Heart right ventricle (tissue), 16 donors: ENCODE data around the gene MTMR3. TPM values are rescaled to one million over a fixed set of nuclear protein-coding genes. Genes with fewer than 3 reads are reported as not detected.

Experiments
- ATAC-seq, 8 donors: fragments of 200-7000 bp; cut with Tn5 transposase; one replicate each; pipeline ENCODE4 v1.9.1; 2020; ENCODE audit warnings: mild to moderate bottlenecking in 8 of 8, moderate library complexity in 8 of 8, moderate number of reproducible peaks in 1 of 8
- DNase-seq, 2 donors: peaks; one replicate each; pipeline ENCODE4 v3.0.0-alpha.2; 2020
- H3K27ac ChIP-seq, 10 donors: fragments of 200-600 bp; sonication (generic) in 2 of 10; one replicate each; pipeline versions ENCODE4 v1.5.0 to v1.8.0; 2020 to 2022; ENCODE audit warnings: mild to moderate bottlenecking in 3 of 10
- H3K27me3 ChIP-seq, 7 donors: fragments of 200-600 bp; one replicate each; pipeline ENCODE4 v1.8.0; 2021 to 2022; ENCODE audit warnings: mild to moderate bottlenecking in 2 of 7
- H3K36me3 ChIP-seq, 9 donors: fragments of 200-600 bp; sonication (generic) in 1 of 9; one replicate each; pipeline versions ENCODE4 v1.5.0 to v1.8.0; 2020 to 2022; ENCODE audit warnings: mild to moderate bottlenecking in 2 of 9
- H3K4me1 ChIP-seq, 9 donors: fragments of 200-600 bp; sonication (generic) in 1 of 9; one replicate each; pipeline versions ENCODE4 v1.5.0 to v1.8.0; 2020 to 2022; ENCODE audit warnings: mild to moderate bottlenecking in 4 of 9
- H3K4me3 ChIP-seq, 10 donors: fragments of 200-600 bp; sonication (generic) in 2 of 10; one replicate each; pipeline versions ENCODE4 v1.5.0 to v1.8.0; 2020 to 2022; ENCODE audit warnings: mild to moderate bottlenecking in 7 of 10, moderate library complexity in 2 of 10
- H3K9me3 ChIP-seq, 11 donors: fragments of 200-600 bp in 10 of 11; sonication (generic) in 2 of 11; one replicate each; pipeline versions ENCODE4 v1.5.0 to v1.8.0; 2013 to 2022; ENCODE audit warnings: mild to moderate bottlenecking in 2 of 11, control low read depth in 1 of 11, moderate library complexity in 1 of 11
- CTCF ChIP-seq, 9 donors: fragments of 200-600 bp; sonication (generic) in 2 of 9; IDR thresholded peaks; one replicate each; pipeline versions ENCODE4 v1.5.0 to v1.8.0; 2021 to 2022; ENCODE audit warnings: antibody characterized with exemption in 9 of 9, mild to moderate bottlenecking in 5 of 9, moderate library complexity in 1 of 9
- WGBS, 2 donors: extraction: QIAGEN DNeasy Blood & Tissue Kit; methylation state at CpG; one replicate each; pipeline ENCODE4 v1.1.7; 2013; ENCODE audit warnings: inconsistent platforms in 1 of 2; 5-methylcytosine and 5-hydroxymethylcytosine counted together
- intact Hi-C, 10 donors: fragments of 100-400 bp; cut with DNase I; formaldehyde crosslinking; loops; one replicate each; pipeline versions ENCODE4 v1.11.1 to v1.14.2; 2022
- polyA plus RNA-seq, 2 donors: library from polyadenylated mRNA; stranded (reverse); fragments of 200-250 nt; gene quantifications; one replicate each; pipeline ENCODE4 v1.2.3, GENCODE V29; 2013
- total RNA-seq, 10 donors: library from RNA; stranded (reverse); fragmentation: NEBNext Ultra II Directional in 3 of 10; extraction: Animal tissue kit (Norgen Biotek cat#: 25700) in 3 of 10; gene quantifications; one replicate each; pipeline versions ENCODE4 v1.2.1 to v1.2.4, GENCODE V29; 2021 to 2023
- donor health status: Arrhythmogenic right ventricular cardiomyopathy.
- donor health status: ischemic (EF 13 %, LVEDD 7.1; RV severe dilation, severe dysfunction).
- donor health status: healthy with polysubstance abuse.
- donor health status: DM: no; HTN: yes; CAD: no.
- donor health status: DM: no; HTN: no; CAD: no.
- donor health status: ischemic (EF 25% LVEDD 6.9; RV normal size, moderate dysfunction).
- donor health status: ischemic (EF 25% LVEDD 5.7; RV mildly dilated, moderate dysfunction).
- donor health status: healthy.
- donor health status: DM: yes; HTN: yes; CAD: no.
- donor health status: Ischemic cardiomyopathy.
- donor health status: ischemic (EF 35%, LVEDD 5.7; RV mildly dilated, moderate dysfunction).
- donor health status: nonischemic (EF 11% LVEDD 7.7; RV severe dilation, severe dysfunction).
- donor health status: DM: yes; HTN: yes; CAD: no.
- donor health status: PGD.
- donor health status: ischemic (EF 29% LVEDD 5.4; RV normal size, mild dysfunction).
- donor health status: nonischemic (EF 23%, LVEDD 6.1; RV moderate dilation, normal function).

MTMR3 gene
- total and polyA plus RNA-seq, 12 donors: 9.8 to 42.9 (median 34.6) TPM

- Histone ChIP-seq H3K36me3 (peaks cover 0 to 93% (median 6%) of the 10 kb centered on the region in 9 donors), H3K9me3 (no peaks in the 10 kb centered on the region), H3K27ac (no peak overlapping the region), H3K27me3 (no peaks in the 10 kb centered on the region), H3K4me3 (no peak overlapping the region), H3K4me1 (peaks cover 0 to under 1% (median 0%) of the 10 kb centered on the region in 9 donors)
- DNase-seq: no peak
- intact Hi-C loops: no loop called here
- WGBS, 2 donors: 81 to 85% methylated on average over 1 of the region's 1 CpG
- TF ChIP-seq CTCF (IDR thresholded peaks at IDR 0.05): no peak
- no peak for ATAC-seq
Measured at GRCh38 chr22:29985912-29986311, 102.9 kb downstream of the MTMR3 start.

- ATAC-seq (peak in 1 of 8 donors; percentile 44), DNase-seq (no peak)
- H3K27me3 ChIP-seq: no peaks in the 10 kb centered on the region
- intact Hi-C loops: no loop called here
- no peak overlapping the region for H3K27ac ChIP-seq
- WGBS, 2 donors: 27 to 28% methylated on average over 1 of the region's 1 CpG
- no peak for TF ChIP-seq CTCF (IDR thresholded peaks at IDR 0.05)
- H3K4me1 ChIP-seq: no peaks in the 10 kb centered on the region
- peaks cover 0 to 93% (median 17%) of the 10 kb centered on the region in 9 donors for H3K36me3 ChIP-seq
- H3K9me3 ChIP-seq: no peaks in the 10 kb centered on the region
- H3K4me3 ChIP-seq: no peak overlapping the region
Measured at GRCh38 chr22:29987137-29987536, 104.2 kb downstream of the MTMR3 start.

GRCh38 chr22:29988719-29989118 is 105.7 kb downstream of the MTMR3 start:
- Histone ChIP-seq H3K4me1 (peaks cover 0 to 8% (median 0%) of the 10 kb centered on the region in 9 donors), H3K4me3 (no peak overlapping the region), H3K36me3 (peaks cover 0 to 93% (median 29%) of the 10 kb centered on the region in 9 donors), H3K27me3 (no peaks in the 10 kb centered on the region), H3K27ac (no peak overlapping the region), H3K9me3 (no peaks in the 10 kb centered on the region)
- intact Hi-C loops: no loop called here
- TF ChIP-seq CTCF (IDR thresholded peaks at IDR 0.05): no peak
- WGBS, 2 donors: 87 to 97% methylated on average over 2 of the region's 2 CpGs
- DNase-seq: no peak
- no peak for ATAC-seq

GRCh38 chr22:29989446-29989845 is 106.5 kb downstream of the MTMR3 start:
- peaks cover 0 to 93% (median 29%) of the 10 kb centered on the region in 9 donors for H3K36me3 ChIP-seq
- ATAC-seq (no peak), DNase-seq (no peak)
- H3K27me3 ChIP-seq: no peaks in the 10 kb centered on the region
- no peak for TF ChIP-seq CTCF (IDR thresholded peaks at IDR 0.05)
- H3K4me1 ChIP-seq: peaks cover 0 to 13% (median 2%) of the 10 kb centered on the region in 9 donors
- no peak overlapping the region for H3K27ac ChIP-seq
- H3K9me3 ChIP-seq: no peaks in the 10 kb centered on the region
- 93 to 95% methylated on average over 6 of the region's 6 CpGs for WGBS, 2 donors
- intact Hi-C loops: no loop called here
- H3K4me3 ChIP-seq: no peak overlapping the region
